Activated T-cell treated with anti-CD3 and anti-CD28 coated beads for 4 hours (primary cell): Measurements from ENCODE around the gene SLC7A1.

Experiments
- DNase-seq: peaks from one replicate; pipeline ENCODE4 v3.0.0-alpha.2; 2020

The SLC7A1 gene

GRCh38 chr13:29582171-29582570 is 13.3 kb downstream of the SLC7A1 start:
- no peak for DNase-seq

- no peak for DNase-seq
Observed at GRCh38 chr13:29581666-29582065, 13.8 kb downstream of the SLC7A1 start.

- DNase-seq, result no peak
Observed at GRCh38 chr13:29579094-29579493, 16.4 kb downstream of the SLC7A1 start.

- DNase-seq, result no peak
Observed at GRCh38 chr13:29578300-29579085, 17.0 kb downstream of the SLC7A1 start.

- no peak for DNase-seq
Observed at GRCh38 chr13:29577136-29578051, 18.1 kb downstream of the SLC7A1 start.

GRCh38 chr13:29576581-29576980 is 18.9 kb downstream of the SLC7A1 start:
- no peak for DNase-seq

GRCh38 chr13:29575098-29575497 is 20.4 kb downstream of the SLC7A1 start:
- no peak for DNase-seq

GRCh38 chr13:29573190-29573589 is 22.3 kb downstream of the SLC7A1 start:
- DNase-seq, result no peak

- no peak for DNase-seq
Observed at GRCh38 chr13:29572575-29572974, 22.9 kb downstream of the SLC7A1 start.

- DNase-seq, result no peak
Observed at GRCh38 chr13:29571876-29572570, 23.5 kb downstream of the SLC7A1 start.

GRCh38 chr13:29570051-29570654 is 25.3 kb downstream of the SLC7A1 start:
- DNase-seq, result no peak

- no peak for DNase-seq
Observed at GRCh38 chr13:29569253-29570050, 26.0 kb downstream of the SLC7A1 start.

- DNase-seq, result no peak
Observed at GRCh38 chr13:29568731-29569130, 26.8 kb downstream of the SLC7A1 start.

- no peak for DNase-seq
Observed at GRCh38 chr13:29567411-29567810, 28.1 kb downstream of the SLC7A1 start.

- no peak for DNase-seq
Observed at GRCh38 chr13:29566206-29566605, 29.3 kb downstream of the SLC7A1 start.

GRCh38 chr13:29564818-29565217 is 30.7 kb downstream of the SLC7A1 start:
- no peak for DNase-seq

- no peak for DNase-seq
Observed at GRCh38 chr13:29564373-29564772, 31.1 kb downstream of the SLC7A1 start.

GRCh38 chr13:29563941-29564340 is 31.5 kb downstream of the SLC7A1 start:
- no peak for DNase-seq

GRCh38 chr13:29562786-29563438 is 32.6 kb downstream of the SLC7A1 start:
- no peak for DNase-seq

GRCh38 chr13:29561918-29562317 is 33.6 kb downstream of the SLC7A1 start:
- no peak for DNase-seq

GRCh38 chr13:29556742-29557141 is 38.7 kb downstream of the SLC7A1 start:
- DNase-seq, result no peak

GRCh38 chr13:29551214-29551613 is 44.3 kb downstream of the SLC7A1 start:
- DNase-seq, result no peak
